Prostate gland (tissue), 2 donors: ENCODE measurements around the gene NEMP1.

ENCODE experiments used
- POLR2A ChIP-seq: fragments of 450-650 bp; IDR thresholded peaks from one replicate; pipeline ENCODE4 v1.6.1; 2016; ENCODE audit warnings: antibody characterized with exemption, mild to moderate bottlenecking
- POLR2AphosphoS5 ChIP-seq: sonication (generic); formaldehyde crosslinking; IDR thresholded peaks from one replicate; pipeline ENCODE4 v1.6.1; 2017; ENCODE audit warnings: antibody characterized with exemption
- TF ChIP-seq, protein P1 (sequence below), 4 experiments: fragments of 200-600 bp in 2 of 4; fragments of 450-650 bp in 2 of 4; sonication (generic) in 2 of 4; IDR thresholded peaks; 1 replicate in 3 of 4; 2 replicates in 1 of 4; pipeline ENCODE4 v1.5.1; 2016 to 2019; ENCODE audit warnings: antibody characterized with exemption in 4 of 4, mild to moderate bottlenecking in 2 of 4, moderate library complexity in 2 of 4

DNA sequence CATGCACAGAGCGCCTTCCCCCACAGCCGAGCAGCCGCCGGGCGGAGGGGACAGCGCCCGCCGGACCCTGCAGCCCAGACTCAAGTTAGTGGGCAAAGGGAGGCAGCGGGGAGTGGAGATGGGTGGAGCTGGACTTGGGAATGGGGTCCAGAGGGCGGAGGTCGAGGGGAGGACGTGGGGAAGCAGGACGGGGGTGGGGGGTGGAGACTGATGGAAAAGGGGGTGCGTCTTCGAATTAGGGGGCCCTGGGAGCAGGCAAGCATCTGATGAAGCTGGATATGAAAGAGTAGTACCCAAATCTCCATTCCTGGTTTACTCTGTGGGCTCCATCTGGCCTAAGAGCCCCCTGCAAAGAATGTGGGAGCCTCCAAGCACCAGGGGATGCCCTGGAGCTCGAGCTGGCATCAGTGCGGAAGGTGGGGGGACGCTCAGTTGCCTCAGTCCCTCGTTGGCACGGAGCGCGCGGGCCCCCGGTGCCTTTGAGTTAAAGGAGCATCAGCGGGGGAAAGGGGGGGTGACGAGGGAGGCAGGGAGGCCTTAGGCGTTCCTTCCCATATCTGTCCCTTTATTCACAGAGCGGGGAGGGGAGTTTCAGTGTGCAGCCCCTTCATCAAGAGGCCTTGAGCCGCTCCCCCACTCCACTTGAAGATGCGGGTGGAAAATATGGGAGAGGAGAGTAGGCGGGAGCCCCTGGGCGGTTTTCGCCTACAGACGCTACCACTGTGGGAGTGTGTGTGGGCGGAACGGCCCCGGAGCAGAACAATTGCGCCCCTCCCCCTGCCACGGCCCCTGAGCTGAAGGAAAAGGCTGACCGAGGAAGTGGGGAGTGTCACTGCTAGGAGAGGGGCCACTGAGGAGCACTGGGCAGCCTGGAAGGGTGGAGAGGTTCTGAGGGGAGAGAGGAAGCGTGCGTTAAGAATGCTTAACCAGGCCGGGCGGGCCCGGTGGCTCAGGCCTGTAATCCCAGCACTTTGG is 11.0 kb upstream of the NEMP1 start:
- TF ChIP-seq, protein P1, sequence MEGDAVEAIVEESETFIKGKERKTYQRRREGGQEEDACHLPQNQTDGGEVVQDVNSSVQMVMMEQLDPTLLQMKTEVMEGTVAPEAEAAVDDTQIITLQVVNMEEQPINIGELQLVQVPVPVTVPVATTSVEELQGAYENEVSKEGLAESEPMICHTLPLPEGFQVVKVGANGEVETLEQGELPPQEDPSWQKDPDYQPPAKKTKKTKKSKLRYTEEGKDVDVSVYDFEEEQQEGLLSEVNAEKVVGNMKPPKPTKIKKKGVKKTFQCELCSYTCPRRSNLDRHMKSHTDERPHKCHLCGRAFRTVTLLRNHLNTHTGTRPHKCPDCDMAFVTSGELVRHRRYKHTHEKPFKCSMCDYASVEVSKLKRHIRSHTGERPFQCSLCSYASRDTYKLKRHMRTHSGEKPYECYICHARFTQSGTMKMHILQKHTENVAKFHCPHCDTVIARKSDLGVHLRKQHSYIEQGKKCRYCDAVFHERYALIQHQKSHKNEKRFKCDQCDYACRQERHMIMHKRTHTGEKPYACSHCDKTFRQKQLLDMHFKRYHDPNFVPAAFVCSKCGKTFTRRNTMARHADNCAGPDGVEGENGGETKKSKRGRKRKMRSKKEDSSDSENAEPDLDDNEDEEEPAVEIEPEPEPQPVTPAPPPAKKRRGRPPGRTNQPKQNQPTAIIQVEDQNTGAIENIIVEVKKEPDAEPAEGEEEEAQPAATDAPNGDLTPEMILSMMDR (IDR thresholded peaks at IDR 0.05): no peak
- TF ChIP-seq POLR2AphosphoS5 (peak; percentile 51), POLR2A (peak; percentile 67)
